PFSK-1 (cell line): Measurements from ENCODE around the gene HPDL.

Experiments used
- REST ChIP-seq, 2 experiments: IDR thresholded peaks; 2 replicates each; pipeline versions ENCODE4 v1.6.1 to v1.8.0; 2011 to 2012; ENCODE audit warnings: low read depth in 2 of 2, low read length in 2 of 2, control low read depth in 1 of 2, inconsistent platforms in 1 of 2, mild to moderate bottlenecking in 1 of 2, moderate library complexity in 1 of 2; ENCODE audit not compliant: insufficient read depth in 1 of 2
- SIN3A ChIP-seq: IDR thresholded peaks from 2 replicates; pipeline ENCODE4 v1.6.1; 2012; ENCODE audit warnings: mild to moderate bottlenecking, low read length, moderate library complexity, borderline replicate concordance; ENCODE audit not compliant: insufficient read depth

- TF ChIP-seq SIN3A (no peak), REST (IDR thresholded peaks at IDR 0.05; ENCODE audit: insufficient read depth in 1 of 2, low read depth in 2 of 2, low read length in 2 of 2) (no peak)
Measured at GRCh38 chr1:45306905-45307304, 19.8 kb upstream of the HPDL start.
